Stimulated activated CD8-positive, alpha-beta memory T cell treated with anti-CD3 and anti-CD28 coated beads, Interleukin-4, amount 100 ng/mL, for 48 hours (primary cell): ENCODE data around the gene KDM6A.
"Not testable (repeated sequence)": the region's sequence is repeated elsewhere in the genome, so short reads cannot be mapped to it uniquely, and the experiment has no call there.

ENCODE experiments used
- DNase-seq: peaks from one replicate; pipeline ENCODE4 v3.0.0-alpha.2; 2020

The KDM6A gene

DNA sequence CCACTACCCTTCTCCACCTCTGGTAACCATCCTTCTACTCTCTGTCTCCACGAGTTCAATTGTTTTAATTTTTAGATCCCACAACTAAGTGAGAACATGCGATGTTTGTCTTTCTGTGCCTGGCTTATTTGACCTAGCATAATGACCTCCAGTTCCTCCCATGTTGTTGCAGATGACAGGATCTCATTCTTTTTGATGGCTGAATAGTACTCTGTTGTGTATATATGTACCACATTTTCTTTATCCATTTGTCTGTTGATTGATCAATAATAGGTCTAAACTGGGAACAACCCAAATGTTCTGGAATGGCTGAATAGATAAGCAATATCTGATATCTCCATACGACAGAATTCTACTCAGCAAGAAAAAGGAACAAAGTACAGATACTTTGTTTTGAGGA is 260.5 kb downstream of the KDM6A start:
- DNase-seq = no peak

DNA sequence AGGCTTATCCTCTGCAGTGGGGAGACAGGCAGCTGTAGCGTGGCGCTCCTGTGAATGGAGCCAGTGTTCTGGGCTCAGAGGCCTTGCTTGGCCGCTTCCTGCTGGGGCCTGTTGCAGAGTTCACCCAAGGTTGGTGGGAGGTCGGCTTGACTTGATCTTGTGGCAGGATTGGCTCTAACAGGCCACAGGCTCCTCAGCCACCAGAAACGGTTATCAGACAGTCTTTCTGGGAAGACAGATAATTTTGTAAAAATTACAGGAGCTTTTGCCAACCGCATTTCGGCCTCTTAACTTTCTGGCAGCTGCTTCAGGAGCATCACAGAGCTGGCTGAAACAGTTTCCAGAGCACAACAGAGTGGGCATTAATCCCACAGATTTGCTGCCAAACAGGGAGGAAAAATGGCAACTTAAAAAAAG is 261.3 kb downstream of the KDM6A start:
- DNase-seq = no peak

DNA sequence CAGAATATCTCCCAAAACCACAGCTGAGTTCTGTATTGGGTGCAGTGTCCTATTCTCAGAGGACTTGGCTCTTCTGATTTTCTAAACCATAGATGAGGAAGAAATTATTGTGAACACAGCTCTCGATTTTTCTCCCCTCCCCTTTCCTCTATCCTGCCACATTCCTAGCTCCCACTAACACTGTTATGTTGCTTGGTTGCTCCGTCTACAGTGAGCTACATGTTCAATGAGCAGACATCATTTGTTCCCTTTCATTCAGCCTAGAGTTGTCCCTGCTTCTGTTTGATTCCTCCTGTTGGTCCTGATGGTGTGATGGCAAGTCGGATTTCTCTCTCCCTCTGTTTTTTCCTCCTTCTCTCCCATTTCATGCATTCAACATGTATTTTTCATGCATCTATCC is 261.8 kb downstream of the KDM6A start:
- no peak for DNase-seq

DNA sequence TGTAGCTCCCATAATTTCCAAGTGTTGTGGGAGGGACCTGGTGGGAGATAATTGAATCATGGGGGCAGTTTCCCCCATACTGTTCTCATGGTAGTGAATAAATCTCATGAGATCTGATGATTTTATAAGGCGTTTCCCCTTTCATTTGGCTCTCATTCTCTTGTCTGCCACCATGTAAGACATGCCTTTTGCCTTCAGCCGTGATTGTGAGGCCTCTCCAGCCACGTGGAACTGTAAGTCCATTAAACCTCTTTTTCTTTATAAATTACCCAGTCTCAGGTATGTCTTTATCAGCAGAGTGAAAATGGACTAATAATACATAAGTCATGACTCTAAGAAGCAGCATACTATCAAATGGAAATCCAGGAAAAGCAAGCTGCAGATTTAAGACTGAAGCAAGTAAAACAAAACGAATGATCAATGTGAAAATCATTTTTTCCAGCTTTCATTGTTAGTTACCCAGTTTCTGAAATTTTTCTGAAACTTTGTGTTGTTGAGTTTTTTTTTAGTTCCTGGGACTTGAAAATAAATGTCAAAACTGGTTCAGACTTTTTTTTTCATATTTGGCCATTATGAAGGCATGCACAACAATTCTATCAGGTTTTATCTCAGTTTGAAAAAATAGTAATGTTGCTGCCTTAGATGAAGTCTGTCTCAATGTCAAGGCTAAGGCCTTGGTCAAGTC is 262.5 kb downstream of the KDM6A start:
- not testable (repeated sequence) for DNase-seq

DNA sequence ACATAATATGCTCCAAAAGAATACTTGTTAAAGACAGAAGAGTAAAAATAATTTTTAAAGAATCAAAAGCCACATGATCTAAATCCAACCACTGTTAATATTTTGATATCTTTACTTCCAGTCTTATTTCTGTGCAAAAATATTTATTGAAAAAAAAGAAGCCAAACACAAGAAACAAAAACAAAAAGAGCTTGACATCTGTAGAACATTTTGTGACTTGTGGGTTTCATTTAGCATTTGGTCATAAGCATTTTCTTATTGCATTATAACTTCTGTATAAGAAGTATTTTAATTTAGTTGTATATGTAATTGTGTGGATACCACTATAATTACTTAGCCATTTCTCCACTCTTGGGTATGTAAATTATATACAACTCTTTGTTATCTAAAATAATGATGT is 264.5 kb downstream of the KDM6A start:
- DNase-seq = no peak

DNA sequence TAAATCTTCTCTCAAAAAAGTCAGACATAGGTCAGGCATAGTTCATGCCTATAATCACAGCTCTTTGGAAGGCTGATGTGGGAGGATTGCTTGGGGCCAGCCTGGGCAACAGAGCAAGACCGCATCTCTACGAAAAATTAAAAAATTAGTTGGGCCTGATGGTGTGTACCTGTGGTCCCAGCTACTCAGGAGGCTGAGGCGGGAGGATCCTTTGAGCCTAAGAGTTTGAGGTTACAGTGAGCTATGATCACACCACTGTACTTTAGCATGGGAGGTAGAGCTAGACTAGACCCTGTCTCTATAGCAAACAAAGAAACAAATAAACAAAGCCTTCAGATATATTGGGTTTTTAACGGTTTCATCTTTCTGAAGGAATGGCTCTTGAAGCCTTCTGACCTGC is 265.5 kb downstream of the KDM6A start:
- no peak for DNase-seq

DNA sequence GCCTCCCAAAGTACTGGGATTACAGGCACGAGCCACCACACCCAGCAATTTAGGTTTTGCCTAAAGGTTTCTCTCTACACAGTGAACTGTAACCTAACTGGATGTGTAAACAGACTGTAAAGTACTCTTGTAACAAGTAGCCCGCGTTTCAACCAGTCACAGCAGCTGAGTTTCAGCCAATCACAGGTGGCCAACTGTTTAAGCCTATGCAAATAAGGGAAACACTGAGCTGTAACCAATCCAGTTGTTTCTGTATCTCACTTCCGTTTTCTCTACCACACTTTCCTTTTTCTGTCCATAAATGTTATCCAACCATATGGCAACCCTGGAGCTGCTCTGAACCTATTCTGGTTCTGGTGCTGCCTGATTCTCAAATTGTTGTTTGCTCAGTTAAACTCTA is 267.8 kb downstream of the KDM6A start:
- DNase-seq = no peak

DNA sequence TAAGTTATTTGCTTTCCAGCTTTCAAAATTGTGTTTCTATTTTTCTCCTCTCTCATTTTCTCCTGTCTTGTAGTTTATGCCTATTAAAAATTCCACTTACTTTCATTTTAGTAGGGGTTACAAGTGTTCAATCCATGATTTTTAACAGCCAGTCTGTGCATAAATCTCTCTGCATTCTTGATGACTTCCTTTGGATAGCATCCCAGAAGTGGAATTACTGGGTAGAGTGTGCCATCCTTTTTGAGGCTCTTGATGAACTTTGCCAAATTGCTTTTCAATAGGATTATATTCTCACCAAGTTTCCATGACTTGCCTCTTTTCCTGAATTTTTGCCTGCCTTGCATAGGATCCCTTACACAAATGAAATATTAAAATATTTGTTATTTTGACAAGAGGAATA is 269.2 kb downstream of the KDM6A start:
- DNase-seq = no peak

DNA sequence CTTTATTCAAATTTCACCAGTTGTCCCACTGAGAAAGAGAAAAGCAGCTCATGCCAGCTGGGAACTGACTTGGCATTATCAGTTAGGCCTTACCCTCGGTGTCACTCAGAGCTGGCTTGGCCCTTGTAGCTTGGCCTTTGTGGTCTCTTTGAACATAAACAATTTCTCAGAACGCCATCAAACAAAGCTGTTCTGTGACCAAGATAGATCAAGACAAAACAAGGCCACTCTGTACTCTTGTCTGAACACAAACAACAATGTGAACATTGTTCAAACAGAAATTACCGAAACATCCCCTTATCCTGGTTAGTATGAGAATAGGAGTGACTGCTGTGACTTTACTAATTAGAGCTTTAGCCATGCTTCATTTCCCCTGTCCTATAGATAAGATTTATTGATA is 270.5 kb downstream of the KDM6A start:
- no peak for DNase-seq

DNA sequence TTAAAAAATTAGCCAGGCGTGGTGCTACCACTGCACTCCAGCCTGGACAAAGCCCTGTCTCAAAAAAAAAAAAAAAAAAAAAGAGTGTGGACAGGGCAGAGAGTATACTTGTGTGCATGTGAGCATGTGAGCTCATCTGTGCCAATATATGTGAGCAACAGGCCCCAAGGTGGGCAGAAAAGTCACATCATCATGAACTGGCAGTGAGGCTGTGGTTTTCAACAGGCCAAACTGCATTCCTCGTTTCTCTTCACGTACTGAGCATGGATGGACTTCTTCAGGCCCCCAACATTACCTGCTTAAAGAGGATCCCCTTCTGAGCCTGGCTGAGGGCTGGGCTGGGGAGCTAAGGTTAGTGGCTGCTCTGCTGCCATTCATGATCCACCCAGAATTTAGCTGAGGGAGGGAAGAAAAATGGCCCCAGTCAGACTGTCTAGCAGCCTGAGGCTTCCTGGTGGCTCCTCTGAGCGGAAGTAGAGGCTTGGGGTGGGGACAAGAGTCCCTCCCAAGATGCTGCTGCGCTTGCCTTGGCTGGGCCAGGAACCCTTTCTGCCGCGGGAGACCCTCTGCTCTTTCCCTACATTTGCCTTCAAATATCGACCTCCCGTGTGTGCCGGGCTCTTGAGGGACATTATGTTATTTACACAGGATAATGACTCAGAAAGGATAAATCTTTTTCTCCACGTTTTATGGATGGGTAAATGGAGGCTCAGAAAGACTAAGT is 272.7 kb downstream of the KDM6A start:
- no peak for DNase-seq

DNA sequence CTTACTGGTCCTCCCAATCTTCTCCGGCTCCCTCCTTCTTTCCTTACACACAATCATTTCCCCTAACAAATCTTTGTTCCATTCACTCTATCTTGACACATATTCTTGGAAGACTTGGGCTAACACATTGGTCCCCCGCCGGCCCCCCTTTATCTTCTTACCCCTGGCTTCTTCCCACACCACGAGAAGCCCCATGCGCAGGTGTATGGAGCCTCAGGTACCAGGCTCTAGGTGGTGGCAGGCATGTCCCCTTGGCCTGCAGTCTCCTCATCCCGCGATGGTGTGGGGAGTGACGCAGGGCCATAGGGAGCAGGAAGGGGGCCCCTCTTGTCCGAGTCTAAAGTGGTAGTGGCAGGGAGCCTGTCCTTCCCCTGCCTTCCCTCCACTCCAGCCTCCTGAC is 277.8 kb downstream of the KDM6A start:
- no peak for DNase-seq

DNA sequence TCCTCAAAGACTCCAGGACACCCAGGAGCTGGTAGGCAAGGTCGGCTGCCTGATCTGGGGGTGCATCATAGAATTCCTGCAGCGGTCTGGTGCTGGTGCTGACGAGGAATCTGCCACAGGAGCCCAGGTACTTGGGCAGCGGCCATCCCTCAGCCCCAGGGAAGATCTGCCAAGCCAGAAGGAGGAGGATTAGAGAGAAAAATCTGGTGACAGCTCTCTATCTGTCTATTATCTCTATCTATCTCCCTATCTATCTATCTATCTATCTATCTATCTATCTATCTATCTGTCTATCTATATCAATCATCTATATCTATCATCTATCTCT is 281.0 kb downstream of the KDM6A start:
- DNase-seq = no peak

DNA sequence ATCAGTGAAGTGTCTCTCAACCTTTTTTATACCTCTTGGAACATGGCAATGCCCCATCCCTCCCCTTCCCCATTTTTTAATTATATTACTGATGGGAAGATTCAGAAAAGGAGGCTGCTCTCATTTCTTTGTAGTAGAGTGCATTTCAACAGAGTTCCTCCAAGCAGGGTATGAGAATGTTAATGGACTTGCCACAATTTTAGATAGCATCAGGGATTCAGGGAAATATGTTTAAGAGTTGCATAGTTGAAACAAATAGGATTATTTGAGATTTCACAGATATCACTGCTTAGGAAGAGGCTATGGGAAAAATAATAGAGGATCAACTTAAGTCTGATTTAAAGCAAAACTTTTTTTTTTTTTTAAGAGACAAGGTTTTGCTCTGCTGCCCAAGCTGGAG is 281.5 kb downstream of the KDM6A start:
- no peak for DNase-seq

DNA sequence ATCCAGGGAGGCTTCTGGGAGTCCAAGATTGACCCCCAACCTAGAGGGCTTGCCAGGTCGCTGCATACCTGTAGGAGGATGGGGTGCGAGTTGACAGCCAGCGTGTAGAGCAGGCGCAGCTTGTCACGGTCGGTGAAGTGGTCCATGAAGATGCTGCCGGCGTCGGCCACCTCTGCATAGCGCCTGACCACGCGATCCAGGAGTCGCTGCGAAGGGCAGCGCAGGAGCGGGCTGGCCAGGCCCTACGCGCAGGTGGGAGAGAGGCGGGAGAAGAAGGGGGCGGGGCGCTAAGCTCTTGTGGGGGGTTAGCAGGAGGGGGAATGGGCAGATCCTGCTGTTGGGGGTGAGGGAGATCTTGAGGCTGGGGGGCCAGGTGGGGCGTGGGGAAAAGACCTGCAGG is 284.7 kb downstream of the KDM6A start:
- DNase-seq = no peak
